Pulmonary artery endothelial cell (primary cell): ENCODE results near the gene ITSN1. TPM values are rescaled to one million over a fixed set of nuclear protein-coding genes. Genes with fewer than 3 reads are reported as not detected.
"Not testable (repeated sequence)": the region's sequence is repeated elsewhere in the genome, so short reads cannot be mapped to it uniquely, and the experiment has no call there.

Source experiments
- DNase-seq: peaks from one replicate; pipeline ENCODE4 v3.0.0-alpha.2; 2011; ENCODE audit warnings: low read depth, low spot score
- total RNA-seq: library from RNA; depleted of rRNA; stranded (reverse); fragments of >200 nt; gene quantifications from 2 replicates; pipeline ENCODE4 v1.2.3, GENCODE V29; 2014

The ITSN1 gene
- total RNA-seq, 1 donor from 2014 or later: 66.4 TPM

DNA sequence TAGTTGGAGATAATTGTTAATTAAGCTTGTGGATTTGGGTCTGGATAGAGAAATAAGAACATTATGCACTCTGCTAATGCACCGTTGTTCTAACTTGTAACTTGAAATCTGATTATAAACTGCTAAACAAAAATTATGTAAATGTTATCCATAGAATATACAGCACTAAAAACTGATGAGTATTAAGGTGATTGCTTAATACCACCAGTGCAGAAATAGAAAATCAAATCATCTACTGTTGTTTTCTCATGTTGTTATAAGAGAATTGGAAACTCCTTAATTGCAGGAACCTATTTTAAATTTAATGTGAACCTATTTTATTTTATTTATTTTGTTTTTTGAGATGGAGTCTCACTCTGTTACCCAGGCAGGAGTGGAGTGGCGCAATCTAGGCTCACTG is 125.7 kb downstream of the ITSN1 start:
- no peak for DNase-seq

DNA sequence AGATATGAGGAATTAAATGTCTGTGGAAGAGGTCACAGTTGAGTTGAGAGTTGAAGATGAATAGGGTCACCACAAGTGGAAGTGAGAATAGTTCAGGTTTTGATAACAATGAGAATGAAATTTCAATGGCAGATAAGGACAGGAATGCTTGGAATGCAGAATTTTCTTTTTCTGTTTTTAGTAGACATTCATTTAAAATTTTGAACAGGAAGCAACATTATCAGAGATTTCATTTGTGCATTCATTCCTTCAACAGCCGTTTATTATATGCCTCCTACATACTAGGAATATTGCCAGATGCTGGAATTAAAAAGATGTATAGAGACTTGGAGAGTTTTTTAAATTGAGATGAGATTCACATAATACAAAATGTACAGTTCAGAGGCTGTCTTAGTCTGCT is 126.8 kb downstream of the ITSN1 start:
- peak; percentile 13 for DNase-seq

DNA sequence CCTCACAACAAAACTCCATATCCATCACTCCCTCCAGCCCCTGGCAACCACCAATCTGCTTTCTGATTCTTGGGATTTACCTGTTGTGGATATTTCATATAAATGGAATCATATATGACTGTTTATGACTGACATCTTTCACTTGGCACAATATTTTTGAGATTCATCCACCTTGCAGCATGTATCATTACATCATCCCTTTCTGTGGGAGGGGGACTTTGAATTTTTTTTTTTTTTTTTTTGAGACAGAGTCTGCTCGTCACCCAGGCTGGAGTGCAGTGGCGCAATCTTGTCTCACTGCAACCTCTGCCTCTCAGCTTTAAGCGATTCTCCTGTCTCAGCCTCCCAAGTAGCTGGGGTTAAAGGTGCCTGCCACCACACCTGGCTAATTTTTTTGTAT is 128.2 kb downstream of the ITSN1 start:
- no peak for DNase-seq

DNA sequence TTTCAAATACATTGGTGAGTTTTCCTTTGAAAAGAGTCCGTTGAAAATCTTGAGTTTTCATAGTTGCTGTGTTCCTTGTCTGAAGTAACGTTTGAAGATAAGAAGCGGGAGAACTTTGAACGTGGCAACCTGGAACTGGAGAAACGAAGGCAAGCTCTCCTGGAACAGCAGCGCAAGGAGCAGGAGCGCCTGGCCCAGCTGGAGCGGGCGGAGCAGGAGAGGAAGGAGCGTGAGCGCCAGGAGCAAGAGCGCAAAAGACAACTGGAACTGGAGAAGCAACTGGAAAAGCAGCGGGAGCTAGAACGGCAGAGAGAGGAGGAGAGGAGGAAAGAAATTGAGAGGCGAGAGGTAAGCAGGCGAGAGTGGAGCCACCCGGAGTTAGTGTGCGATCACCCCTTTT is 129.7 kb downstream of the ITSN1 start:
- no peak for DNase-seq

DNA sequence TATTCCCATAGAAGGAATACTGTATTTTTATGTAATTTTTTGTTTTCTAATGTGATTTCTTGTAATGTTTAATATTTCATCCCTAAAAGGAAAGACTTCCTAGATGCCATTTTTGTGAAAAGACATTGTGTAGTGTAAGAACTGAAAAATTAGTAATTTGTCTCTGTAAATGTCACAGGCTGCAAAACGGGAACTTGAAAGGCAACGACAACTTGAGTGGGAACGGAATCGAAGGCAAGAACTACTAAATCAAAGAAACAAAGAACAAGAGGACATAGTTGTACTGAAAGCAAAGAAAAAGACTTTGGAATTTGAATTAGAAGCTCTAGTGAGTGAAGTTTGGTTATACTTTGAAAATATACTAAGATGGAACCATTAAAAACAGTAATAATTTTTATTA is 132.2 kb downstream of the ITSN1 start:
- DNase-seq: no peak

DNA sequence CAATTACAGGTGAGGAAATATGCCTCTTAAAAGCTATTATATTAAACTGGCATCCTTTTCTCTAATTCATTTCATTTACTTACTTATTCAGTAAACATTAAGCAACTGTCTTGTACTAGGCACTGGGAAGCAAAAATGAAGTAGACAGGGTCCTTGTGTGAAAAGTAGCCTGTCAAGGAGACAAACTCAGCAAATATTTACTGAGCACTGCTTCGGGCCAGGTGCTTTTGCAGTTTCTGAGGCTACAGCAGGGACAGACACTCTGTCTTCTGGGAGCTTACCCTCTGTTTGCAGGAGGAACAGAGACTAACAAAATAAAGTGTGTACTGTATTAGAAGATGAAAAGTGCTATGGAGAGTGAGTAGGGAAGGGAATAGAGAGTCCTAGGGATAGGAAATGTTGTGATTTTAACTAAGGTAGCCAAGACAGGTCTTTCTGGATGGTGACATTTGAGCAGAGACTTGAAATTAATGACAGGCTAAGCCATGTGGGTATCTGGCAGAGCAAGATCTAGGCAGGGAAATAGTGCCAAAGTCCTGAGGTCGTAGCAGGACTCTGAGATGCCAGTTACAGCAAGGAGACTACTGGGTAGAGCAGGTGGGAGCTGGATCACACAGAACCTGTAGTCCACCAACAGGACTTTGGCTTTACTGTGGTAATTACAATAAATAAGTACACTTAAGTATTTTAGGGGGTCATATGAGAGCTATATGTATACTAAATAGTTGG is 133.0 kb downstream of the ITSN1 start:
- no peak for DNase-seq

DNA sequence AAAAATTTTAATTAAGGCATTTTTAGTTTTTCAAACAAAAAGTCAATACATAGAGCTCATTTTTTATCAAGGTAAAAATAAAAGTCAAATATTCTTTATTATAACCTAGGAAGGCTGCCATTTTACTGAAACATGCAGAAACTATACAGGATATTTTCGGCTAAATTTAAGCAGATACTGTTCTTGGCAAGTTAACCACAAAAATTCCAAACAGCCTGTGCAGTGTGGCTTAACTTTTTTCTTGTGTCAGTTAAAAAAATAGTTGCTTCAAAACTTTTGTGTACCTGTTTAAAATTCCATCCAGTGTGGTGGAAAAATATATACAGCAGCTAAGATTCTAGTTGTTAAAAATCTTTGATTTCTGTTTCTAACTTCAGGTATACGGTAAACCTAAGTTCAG is 138.3 kb downstream of the ITSN1 start:
- DNase-seq: no peak

DNA sequence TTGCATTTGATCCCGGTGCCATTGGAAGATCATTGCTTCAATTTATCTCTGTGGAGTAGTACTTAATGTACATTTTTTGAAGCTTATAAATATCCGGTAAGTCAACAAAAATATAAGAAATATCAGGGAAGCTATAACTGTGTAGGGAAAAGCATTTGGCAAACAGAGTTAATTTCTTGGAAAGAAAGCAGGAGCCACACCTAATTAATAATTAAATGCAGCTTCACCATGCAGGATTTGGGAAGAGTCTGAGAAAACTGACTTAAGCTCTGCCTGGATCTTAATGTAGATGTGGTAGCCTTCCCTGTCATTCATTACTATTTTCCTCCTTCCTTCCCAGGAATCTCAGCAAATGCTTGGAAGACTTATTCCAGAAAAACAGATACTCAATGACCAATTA is 138.8 kb downstream of the ITSN1 start:
- DNase-seq: no peak

DNA sequence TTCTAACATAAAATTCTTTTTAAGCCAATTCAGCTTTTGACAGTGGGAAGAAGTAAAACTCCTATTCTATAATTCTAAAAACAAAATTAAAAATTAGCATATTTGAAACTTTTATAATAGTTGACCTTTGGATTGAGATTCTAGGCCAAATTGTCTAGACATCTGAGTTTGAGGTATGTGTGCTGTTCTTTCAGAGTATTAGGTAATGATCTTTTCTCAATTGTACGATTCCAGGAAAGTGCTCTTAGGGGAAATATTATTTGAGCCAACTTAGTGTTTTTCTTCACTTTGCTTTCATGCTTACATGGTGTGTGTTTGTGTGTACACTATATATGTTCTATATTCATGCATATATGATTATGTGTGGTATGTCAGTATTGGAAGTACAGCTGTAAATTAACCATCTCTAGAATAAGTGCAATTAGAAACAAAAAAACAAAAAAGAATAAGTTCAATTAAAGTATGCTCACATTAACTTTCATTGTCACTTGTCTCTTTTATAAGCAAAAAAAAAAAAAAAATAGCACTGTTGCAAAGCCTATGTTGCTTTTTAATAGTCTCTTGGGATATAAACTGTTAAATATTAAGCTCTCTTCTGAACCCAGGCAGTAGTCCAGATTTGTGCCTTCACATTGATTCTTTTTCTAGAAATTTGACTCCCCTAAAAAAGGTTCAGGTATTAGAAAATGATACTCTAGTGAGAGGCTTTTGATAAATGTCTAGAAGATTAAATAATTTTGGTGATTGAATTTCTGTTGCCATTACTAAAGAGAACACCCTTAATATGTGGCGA is 141.1 kb downstream of the ITSN1 start:
- no peak for DNase-seq

DNA sequence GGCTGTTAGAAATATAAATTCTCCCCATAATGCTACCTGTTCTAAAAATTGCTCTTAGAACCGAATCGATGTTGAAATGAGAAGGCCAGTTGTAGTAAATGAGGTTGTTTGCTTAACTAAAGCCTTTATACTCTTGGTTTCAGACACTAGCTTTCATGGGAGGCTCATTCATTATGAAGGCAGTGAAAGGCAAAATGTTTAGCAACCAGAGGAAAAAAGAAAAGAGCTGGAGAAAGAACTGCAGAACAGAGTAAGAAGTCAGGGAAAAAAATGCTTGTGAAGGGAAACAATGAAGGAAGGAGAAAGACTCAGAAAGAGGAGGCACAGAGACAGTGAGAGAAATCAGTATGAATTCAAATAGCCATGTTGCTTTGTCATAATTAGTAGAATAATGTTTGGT is 145.1 kb downstream of the ITSN1 start:
- no peak for DNase-seq

DNA sequence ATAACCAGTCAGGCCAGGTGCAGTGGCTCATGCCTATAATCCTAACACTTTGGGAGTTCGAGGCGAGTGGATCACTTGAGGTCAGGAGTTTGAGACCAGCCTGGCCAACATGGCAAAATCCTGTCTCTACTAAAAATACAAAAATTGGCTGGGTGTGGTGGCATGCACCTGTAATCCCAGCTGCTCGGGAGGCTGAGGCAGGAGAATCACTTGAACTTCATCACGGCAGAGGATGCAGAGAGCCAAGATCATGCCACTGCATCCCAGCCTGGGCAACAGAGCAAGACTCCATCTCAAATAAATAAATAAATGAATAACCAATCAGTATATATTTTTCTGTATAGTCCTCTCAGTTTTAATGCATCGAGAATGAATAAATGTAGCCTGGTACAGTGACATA is 146.1 kb downstream of the ITSN1 start:
- DNase-seq: not testable (repeated sequence)

DNA sequence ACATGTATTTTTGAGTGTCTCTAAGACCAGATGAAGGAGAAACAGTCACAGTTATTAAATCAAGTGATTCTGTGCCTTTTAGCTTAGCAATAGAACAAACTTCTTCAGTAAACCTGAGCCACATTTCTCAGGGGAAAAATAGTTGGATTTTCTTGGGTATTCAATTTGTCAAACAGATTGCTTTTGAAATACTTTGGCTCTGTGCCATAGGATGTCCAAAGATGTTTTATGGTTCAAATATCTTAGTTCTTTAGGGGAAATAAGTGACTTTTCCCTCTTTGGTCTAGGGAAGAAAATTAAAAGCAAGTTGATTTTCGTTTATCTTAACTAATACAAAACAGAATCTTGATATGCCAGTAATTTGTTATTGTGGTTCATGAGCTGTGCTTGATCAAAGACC is 147.4 kb downstream of the ITSN1 start:
- DNase-seq: no peak

DNA sequence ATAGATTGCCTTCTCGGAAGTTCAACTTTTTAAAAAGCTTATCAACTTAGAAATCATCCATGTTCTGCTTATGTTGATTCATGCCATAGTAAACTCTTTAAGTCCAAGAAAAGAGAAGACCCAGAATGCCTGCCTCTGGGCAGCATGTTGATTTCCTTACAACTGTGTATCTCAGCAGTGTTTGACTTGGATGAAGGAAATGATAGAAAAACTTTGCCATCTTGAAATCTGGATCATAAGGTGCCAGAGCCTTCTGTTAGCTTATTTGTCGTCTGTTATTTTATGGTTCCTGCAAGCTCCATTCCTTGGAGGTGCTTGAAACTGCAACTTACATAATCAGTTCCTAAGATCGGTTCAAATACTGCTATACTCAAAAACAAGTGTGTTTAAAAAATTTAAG is 148.8 kb downstream of the ITSN1 start:
- no peak for DNase-seq

DNA sequence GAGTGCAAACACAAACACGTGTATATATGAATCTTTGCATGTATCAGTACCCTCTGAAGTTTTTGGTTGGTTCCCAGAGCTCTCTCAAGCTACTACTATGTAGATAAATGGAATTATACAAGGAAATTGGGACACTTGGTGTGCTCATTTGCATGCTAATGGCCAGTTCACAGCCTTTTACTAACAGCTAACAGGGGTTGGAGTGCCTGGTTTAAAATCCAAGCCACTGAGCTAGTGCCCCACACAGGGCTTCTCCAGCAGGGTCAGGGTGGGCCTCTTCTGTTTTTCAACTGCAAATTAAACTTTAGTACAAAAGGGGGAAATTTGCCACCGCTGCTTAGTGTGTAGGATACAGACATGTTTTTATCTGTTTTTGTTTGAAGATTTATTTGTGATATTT is 152.3 kb downstream of the ITSN1 start:
- DNase-seq: no peak

DNA sequence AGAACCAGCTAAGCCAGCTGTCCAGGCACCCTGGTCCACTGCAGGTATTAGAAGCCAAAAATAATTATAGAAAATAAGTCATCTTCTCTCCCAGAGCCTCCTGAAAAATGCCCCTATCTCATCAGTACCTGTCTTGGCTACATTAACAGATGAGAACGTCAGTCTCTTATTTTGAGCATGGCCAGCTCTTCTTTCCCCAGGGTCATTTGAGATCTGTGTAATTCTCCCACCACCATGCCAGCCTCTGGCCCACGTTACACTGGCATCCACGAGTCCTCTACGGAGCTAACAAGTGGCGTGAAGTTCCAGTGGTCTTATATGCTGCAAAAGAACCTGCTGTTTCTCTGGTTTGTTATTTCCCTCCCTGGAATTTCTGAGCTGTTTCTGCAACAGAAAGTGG is 155.3 kb downstream of the ITSN1 start:
- DNase-seq: no peak

DNA sequence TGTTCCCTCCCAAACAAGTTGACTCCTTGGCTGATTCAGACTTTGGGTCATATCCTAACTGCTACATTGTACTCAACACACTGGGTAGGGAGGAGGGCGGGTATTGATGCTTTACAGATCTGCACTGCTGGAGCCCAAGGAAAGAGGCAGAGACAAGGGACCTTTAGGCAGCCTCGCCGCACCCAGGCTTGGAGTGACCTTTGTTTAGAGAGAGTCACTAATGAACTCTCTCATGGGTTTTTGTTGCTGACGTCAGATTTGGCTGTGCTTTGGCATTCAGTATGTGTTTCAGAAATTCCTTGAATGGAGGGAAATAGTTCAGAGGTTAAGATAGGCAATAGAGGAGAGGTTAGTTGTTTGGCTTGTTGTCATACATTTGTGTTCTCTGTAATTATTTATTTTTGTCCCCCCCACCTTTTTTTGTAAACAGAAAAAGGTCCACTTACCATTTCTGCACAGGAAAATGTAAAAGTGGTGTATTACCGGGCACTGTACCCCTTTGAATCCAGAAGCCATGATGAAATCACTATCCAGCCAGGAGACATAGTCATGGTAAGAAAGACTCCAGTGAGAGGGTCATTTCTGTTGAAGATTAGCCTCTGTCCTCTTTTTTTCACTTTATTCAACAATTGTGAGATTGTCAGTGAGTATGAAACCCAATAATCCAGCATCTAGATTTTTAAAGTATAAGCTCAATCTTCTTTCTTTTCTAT is 157.2 kb downstream of the ITSN1 start:
- no peak for DNase-seq

DNA sequence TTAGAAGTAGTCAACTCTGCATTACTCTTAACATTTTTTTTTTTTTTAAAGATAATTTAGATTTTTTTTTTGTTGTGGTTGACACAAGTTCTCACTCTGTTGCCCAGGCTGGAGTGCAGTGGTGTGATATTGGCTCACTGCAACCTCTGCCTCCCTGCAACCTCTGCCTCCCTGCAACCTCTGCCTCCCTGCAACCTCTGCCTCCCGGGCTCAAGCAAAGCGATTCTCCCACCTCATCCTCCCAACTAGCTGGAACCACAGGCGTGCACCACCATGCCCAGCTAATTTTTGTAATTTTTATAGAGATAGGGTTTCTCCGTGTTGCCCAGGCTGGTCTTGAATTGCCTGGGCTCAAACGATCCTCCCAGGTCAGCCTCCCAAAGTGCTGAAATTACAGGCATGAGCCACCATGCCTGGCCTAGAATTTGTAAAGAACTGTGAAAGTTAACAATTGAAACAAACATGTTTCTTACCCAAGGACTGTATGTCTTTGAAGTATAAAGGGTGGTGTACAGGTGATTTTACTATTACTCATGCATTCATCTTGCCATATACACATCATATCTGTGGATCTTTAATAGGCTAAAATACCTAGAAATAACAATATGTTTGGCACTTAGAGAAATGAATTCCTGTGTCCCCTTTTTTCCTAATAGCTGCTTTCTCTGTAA is 158.6 kb downstream of the ITSN1 start:
- no peak for DNase-seq

DNA sequence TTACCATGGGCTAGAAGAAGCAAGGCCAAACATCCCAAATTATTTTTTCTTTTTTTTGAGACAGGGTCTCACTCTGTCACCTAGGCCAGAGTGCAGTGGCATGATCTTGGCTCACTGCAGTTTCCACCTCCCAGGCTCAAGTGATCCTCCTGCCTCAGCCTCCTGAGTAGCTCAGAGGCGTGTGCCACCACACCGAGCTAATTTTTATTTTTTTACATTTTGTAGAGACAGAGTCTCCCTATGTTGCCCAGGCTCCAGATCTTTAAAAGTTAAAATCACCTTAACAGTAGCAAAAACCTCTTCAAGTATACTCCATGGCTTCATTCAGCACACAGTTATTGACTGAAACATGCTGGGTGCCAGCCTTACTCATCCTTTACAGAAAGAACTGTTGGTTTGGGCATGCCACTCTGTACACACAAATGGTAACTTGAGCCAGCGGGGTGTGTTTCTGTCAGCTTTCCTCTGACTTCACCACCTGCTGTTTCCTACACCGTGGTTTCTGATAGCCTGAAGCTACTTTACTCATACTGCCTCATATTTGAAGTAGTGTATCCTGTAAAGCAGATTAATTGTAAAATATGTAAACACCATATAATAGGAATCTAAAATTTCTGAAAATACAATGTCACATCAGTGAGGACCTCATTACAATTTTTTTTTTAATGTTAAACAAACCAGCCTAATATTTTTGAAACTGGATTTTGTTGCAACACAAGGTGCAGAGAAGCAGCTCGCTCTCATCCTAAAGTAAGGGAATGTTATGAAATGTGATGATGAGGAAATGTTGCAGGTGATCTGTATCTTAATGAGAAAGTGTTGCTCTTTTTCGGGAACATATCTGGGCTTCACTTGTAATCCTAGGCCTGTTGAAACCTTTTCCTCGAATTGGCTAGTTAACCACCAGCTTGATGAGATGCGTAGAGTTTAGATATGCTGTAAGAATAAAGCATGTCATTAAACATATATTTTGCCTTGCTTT is 159.4 kb downstream of the ITSN1 start:
- DNase-seq: peak; percentile 22

DNA sequence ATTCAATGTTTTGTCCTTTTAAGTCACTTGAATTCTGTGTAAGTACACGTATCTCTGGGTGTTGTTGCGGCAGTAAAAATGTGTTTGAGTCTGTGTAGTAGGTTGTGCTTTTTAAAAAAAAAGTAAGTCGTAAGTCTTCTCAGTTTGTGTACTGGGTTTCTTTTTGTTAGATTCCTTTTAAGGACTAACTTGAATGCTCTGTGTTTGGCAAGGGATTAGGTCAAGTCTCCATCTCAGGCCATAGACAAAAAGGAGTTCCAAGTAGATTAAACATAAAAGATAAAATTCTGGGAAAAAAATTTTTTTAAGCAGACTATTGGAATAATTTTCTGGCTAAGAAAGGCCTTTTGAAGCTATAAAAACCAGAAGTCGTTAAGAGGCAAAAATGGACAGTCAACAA is 160.2 kb downstream of the ITSN1 start:
- DNase-seq: no peak

DNA sequence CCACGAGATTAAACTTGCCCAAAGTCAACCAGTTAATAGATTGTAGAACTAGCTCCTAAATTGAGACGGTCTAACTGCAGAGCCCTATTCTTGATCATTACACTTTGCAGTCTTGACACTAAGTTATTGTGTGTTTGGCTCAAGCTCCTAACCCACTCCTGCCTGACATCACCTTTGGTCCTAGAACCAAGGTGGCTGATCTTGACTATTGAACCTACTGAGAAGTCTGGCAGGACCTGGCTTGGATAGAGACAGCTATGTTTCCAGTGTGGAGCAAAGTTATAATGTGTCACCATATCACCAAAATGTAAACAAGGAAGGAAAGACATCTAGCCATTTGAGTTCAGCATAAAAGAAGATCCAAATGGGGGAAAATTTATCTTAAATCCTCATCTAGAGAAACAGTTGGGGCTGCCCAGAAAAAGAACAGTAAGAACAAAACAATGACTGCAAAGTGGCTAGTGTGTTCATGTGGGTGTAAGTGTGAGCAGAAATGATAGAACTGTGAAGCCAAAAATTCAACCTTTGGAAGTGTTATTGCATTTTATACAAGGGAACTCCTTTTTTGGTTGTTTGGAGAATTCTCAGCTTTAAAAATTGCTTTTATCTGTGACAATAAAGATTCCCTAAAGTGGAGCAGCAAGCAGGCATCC is 166.5 kb downstream of the ITSN1 start:
- no peak for DNase-seq
